T-helper 1 cell treated with Interleukin-12 subunit alpha and Interleukin-12 subunit beta and Interleukin-4 antibody, amounts not matched to agents 30 μg/mL and 1 μg/mL, for 36 hours (primary cell): ENCODE measurements around the gene GUCY1B1.
"Not testable (repeated sequence)": the region's sequence is repeated elsewhere in the genome, so short reads cannot be mapped to it uniquely, and the experiment has no call there.

ENCODE experiments used
- H3K27ac Mint-ChIP-seq: one replicate; pipeline ENCODE4 v1.8.0; 2021; ENCODE audit warnings: mild to moderate bottlenecking, mixed read lengths
- H3K27me3 Mint-ChIP-seq: one replicate; pipeline ENCODE4 v1.8.0; 2021; ENCODE audit warnings: low read depth, mixed read lengths
- H3K36me3 Mint-ChIP-seq: one replicate; pipeline ENCODE4 v1.8.0; 2021; ENCODE audit warnings: low read depth, mixed read lengths
- H3K4me1 Mint-ChIP-seq: one replicate; pipeline ENCODE4 v1.8.0; 2021; ENCODE audit warnings: low read depth, mixed read lengths
- H3K4me3 Mint-ChIP-seq: one replicate; pipeline ENCODE4 v1.8.0; 2021; ENCODE audit warnings: mild to moderate bottlenecking, moderate library complexity, mixed read lengths
- H3K9me3 Mint-ChIP-seq: one replicate; pipeline ENCODE4 v1.8.0; 2021; ENCODE audit warnings: mixed read lengths

GUCY1B1 gene

DNA sequence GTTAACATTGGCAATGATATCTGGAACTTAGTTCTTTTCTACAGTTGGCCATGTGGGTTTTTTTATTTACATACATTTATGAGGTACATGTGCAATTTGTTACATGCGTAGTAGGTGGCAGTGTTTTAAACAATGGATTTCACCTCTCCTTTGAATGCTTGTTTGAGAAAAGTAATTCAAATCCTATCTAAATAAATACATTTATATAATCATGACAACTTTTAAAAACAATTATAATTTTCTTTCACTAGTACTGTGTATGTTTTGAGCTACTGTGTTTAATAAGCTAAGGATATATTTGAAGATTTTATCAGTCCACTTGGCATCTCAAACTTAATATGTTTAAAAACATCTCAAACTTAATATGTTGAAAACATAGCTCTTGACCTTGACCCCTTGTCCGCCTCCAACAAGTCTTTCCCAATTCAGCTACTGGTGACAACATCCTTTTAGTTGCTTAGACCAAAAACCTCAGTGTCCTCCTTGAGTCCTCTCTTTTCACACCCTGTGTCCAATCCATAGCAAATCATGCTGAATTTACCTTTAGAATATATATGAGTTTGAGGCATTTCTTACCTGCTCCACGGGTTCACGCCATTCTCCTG is 14.5 kb downstream of the GUCY1B1 start:
- Mint-ChIP-seq H3K4me1 (no peaks in the 10 kb centered on the region), H3K9me3 (no peaks in the 10 kb centered on the region), H3K27ac (no peak overlapping the region), H3K4me3 (no peak overlapping the region), H3K36me3 (no peaks in the 10 kb centered on the region), H3K27me3 (peaks cover 4% of the 10 kb centered on the region)

DNA sequence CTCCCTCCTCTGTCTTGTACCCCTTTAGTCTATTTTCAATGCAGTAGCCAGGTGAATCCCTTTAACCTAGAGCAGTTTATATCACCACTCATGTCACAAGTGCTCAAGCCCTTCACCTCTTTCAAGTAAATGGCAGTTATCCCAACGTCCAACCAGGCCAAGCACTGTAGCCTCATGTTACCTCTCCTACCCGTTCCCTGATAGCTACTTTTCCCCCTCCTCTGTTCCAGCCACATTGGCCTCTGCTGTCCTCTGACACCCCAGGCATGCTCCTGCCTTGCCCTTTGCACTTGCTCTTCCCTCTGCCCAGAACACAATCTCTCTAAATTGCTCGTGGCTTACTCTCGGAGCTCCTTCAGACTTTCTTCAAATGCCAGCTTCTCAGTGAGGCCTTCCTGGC is 15.2 kb downstream of the GUCY1B1 start:
- no peaks in the 10 kb centered on the region for H3K9me3 Mint-ChIP-seq
- H3K27me3 Mint-ChIP-seq, result peaks cover under 1% of the 10 kb centered on the region
- no peaks in the 10 kb centered on the region for H3K4me1 Mint-ChIP-seq
- H3K4me3 Mint-ChIP-seq, result no peak overlapping the region
- H3K36me3 Mint-ChIP-seq, result no peaks in the 10 kb centered on the region
- no peak overlapping the region for H3K27ac Mint-ChIP-seq

DNA sequence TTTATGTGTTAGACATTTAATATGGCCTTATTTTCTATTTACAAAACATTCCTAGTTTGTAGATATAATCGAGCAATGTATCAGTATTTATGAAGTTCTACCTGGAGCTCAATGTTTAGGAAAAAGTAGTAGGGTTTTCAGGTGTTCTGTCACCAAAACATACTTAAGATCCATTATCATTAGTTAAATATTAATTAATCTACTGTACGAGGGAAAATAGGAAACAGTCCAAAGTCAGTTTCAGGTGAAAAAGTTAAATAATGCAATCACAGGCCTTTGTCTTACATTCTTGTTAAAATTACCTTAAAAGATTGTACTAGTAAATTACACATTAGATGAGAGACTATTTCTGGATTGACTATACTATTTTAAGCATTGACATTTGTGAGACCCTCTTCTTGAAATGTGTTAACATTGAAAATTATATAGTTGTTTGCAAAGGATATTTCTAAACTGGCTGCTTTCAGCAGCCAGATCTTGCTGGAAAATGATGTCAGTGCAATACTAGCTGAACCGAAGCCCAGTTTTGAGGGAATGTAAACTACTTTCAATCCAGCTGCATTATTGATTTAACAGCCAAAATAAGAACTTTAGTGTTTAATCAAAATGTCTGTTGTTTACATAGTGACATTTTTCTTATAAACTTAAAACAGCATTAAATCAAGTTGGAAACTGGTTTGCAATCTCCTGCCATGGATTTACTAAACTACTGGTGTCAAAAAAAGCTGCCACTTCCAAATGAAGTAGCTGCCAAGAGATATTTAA is 19.3 kb downstream of the GUCY1B1 start:
- no peaks in the 10 kb centered on the region for H3K36me3 Mint-ChIP-seq
- no peak overlapping the region for H3K4me3 Mint-ChIP-seq
- no peak overlapping the region for H3K27ac Mint-ChIP-seq
- H3K27me3 Mint-ChIP-seq, result peaks cover 4% of the 10 kb centered on the region
- H3K9me3 Mint-ChIP-seq, result no peaks in the 10 kb centered on the region
- H3K4me1 Mint-ChIP-seq, result no peaks in the 10 kb centered on the region

DNA sequence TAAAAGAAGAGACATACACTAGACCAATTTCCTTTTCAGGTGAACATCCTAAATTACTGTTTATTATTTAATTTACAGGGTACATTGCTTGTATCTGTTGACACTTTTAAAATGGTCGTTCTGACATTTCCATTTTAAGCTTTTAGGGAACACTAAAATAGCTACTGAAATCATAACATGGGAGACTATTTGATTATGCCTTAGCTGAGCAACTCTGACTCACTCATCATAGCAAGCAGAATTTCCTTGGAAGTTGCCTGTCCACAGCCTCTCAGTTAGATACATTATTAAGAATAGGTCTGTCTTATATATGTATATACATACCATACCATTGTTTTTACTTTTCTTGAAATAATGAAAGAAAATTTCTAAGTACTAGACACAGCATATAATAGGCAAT is 22.0 kb downstream of the GUCY1B1 start:
- H3K4me3 Mint-ChIP-seq, result no peak overlapping the region
- H3K9me3 Mint-ChIP-seq, result no peaks in the 10 kb centered on the region
- no peak overlapping the region for H3K27ac Mint-ChIP-seq
- no peaks in the 10 kb centered on the region for H3K36me3 Mint-ChIP-seq
- peaks cover 4% of the 10 kb centered on the region for H3K27me3 Mint-ChIP-seq
- no peaks in the 10 kb centered on the region for H3K4me1 Mint-ChIP-seq

DNA sequence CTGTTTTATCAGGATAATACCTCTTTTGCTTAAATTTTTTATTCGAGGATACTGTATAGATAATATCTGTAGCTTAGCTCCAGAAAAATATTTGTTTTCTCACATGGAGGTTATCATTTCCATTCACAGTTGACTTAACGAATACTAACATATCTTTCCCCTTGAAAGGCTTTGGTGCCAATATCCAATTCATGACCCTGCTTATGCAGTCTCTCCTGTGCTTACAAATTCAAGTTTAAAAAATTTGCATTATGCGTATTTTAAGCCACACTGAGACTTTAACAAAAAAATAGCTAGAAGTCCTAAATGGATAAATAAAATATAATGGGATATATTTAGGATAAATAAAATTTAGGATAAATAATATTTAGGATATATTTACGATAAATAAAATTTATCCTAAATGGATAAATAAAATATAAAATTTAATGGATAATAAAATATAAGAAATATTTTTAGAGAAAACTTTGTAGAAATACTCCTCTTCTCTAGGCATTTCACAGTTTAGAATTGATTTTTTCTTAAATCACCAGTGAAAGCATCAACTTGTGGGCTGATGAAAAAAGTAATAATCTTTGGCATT is 22.5 kb downstream of the GUCY1B1 start:
- Mint-ChIP-seq H3K4me1 (no peaks in the 10 kb centered on the region), H3K9me3 (no peaks in the 10 kb centered on the region), H3K4me3 (no peak overlapping the region), H3K27ac (no peak overlapping the region), H3K36me3 (no peaks in the 10 kb centered on the region), H3K27me3 (peaks cover 4% of the 10 kb centered on the region)

DNA sequence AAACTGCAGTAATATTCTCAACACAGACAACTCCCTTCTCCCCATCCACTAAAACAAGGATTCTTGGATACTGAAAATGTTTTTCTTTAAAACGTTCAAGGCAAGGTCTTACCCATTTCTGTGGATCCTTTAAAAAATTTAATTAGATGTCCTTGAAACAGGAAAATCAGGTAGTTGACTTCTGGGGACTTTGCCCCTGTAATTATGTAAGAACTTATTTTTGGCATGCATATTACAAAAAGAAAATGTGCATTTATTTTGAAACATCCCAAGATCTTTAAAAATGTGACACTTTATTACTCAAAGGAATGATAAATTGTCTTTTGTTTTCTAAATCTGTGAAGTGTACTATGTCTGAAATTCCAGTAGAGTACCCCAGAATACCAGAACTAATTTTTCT is 25.8 kb downstream of the GUCY1B1 start:
- no peaks in the 10 kb centered on the region for H3K36me3 Mint-ChIP-seq
- H3K4me1 Mint-ChIP-seq, result peaks cover 3% of the 10 kb centered on the region

DNA sequence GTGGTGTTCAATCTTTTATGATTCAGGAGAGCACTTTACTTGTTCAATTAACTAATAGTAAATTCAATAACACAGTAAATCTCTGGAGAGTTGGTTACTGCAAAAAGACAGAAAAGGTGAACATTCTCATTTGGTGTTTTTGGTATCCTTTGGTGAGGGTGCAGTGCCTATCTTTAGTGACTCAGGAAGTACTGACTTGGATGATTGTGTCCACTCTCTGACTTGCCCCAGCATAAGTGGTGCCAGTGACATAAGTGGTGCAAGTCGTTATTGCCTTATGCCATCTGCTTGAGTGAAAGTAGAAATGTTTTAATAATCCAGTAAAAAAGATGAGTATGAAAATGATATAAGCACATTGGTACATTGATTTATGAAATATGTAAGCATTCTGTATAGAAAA is 27.0 kb downstream of the GUCY1B1 start:
- Mint-ChIP-seq H3K9me3 (no peaks in the 10 kb centered on the region), H3K27ac (no peak overlapping the region), H3K36me3 (no peaks in the 10 kb centered on the region), H3K4me3 (no peak overlapping the region), H3K4me1 (peaks cover 3% of the 10 kb centered on the region), H3K27me3 (no peaks in the 10 kb centered on the region)

More for the DNA sequence above, 25.8 kb downstream of the GUCY1B1 start:
- H3K27ac Mint-ChIP-seq, result no peak overlapping the region
- H3K9me3 Mint-ChIP-seq, result no peaks in the 10 kb centered on the region
- H3K4me3 Mint-ChIP-seq, result no peak overlapping the region
- H3K27me3 Mint-ChIP-seq, result peaks cover 4% of the 10 kb centered on the region

DNA sequence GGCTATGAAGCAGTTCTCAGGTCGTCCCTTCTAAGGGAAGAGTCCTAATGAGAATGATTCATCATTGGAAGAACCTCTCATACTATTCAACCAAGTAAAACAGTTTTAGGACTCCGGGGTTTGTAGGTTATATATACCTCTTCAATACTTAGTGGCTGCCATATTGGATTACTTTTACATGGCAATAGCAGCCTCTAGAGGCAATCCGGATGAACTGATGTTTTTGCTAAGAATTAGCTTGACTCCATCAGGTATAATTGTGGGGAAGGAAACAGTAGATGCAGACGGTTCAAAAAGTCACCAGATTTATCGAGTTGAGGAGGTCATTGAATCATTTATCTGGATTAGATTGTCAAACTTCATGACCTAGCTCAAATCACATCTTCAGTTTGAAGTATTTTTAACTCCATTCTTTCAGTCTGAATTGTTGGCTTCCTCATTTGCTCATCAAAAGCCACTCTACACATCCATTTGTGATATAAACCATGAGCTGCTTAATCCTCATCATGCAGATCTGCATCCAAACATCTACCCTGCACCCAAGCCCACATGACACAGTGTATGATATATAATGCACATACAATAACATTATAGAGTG is 28.4 kb downstream of the GUCY1B1 start:
- Mint-ChIP-seq H3K36me3 (no peaks in the 10 kb centered on the region), H3K27ac (no peak overlapping the region), H3K4me3 (no peak overlapping the region), H3K27me3 (no peaks in the 10 kb centered on the region), H3K4me1 (peaks cover 3% of the 10 kb centered on the region), H3K9me3 (no peaks in the 10 kb centered on the region)

DNA sequence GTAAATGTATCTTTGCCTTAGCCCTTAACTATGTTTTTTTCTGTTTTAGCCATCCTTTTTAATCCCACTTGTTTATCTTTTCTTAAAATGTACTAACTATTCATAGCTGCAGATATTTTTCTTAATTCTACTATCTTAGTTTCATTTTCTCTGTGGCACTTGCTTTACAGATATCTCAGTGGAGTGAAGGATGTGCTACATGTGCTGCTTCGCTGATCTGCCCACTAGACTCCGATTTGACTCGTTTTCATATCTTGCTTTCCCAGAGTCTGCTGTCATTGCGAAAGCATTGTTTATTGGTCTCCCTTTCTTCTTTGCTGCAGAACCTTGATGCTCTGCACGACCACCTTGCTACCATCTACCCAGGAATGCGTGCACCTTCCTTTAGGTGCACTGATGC is 30.6 kb downstream of the GUCY1B1 start:
- Mint-ChIP-seq H3K4me1 (peaks cover 3% of the 10 kb centered on the region), H3K27me3 (no peaks in the 10 kb centered on the region), H3K9me3 (no peaks in the 10 kb centered on the region), H3K4me3 (peak overlapping the region; percentile 18), H3K27ac (no peak overlapping the region), H3K36me3 (no peaks in the 10 kb centered on the region)

DNA sequence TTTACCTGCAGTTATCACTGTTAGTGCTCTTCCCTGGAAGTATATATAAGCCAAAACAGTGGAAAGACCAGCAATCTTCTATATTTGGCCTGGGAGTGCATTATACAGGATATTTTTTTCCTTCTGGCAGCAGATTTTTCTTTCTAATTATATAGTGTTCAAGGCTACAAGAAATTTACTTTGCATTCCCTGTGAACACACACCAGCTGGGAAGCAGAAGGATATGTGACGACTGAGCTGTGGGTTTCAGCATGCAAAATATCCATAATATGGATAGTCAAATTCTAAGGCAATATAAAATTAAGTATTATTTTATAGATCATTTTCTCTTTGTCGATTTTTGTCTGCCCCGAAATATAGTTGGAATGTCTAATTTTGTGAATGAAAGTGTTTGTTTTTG is 31.2 kb downstream of the GUCY1B1 start:
- no peaks in the 10 kb centered on the region for H3K9me3 Mint-ChIP-seq
- no peaks in the 10 kb centered on the region for H3K36me3 Mint-ChIP-seq
- no peak overlapping the region for H3K27ac Mint-ChIP-seq
- H3K27me3 Mint-ChIP-seq, result no peaks in the 10 kb centered on the region
- no peak overlapping the region for H3K4me3 Mint-ChIP-seq
- H3K4me1 Mint-ChIP-seq, result peaks cover 3% of the 10 kb centered on the region

DNA sequence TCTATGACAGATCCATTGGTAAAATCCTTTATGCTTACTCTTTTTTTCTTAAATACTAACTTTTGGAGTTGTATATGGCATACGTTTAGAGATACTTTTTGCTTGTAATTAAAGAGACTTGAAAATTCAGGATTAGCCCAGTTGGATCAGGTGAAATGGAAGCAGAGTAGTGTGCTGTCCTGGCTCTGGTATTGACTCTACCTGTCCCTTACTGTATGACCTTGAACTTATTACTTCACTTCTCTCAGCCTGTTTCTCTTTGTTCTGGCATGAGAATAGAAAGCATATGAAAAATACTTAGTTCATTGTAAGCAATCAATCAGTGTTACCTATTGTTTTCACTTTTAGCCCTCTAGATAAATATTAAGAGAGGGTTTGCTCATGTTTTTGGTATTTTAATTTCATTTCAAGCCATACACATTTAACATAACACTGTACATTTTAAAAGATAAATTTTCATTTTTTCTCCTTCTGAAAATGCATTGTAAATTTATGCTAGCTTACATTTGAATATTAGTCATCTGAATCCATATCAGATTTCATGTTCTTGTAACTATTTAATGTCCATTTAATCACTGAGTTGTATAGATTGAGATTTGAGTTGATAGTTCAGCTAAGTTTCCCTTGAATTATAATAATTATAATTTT is 35.9 kb downstream of the GUCY1B1 start:
- H3K9me3 Mint-ChIP-seq, result no peaks in the 10 kb centered on the region
- no peaks in the 10 kb centered on the region for H3K4me1 Mint-ChIP-seq
- H3K4me3 Mint-ChIP-seq, result no peak overlapping the region
- H3K27ac Mint-ChIP-seq, result no peak overlapping the region
- H3K36me3 Mint-ChIP-seq, result no peaks in the 10 kb centered on the region
- peaks cover 3% of the 10 kb centered on the region for H3K27me3 Mint-ChIP-seq

DNA sequence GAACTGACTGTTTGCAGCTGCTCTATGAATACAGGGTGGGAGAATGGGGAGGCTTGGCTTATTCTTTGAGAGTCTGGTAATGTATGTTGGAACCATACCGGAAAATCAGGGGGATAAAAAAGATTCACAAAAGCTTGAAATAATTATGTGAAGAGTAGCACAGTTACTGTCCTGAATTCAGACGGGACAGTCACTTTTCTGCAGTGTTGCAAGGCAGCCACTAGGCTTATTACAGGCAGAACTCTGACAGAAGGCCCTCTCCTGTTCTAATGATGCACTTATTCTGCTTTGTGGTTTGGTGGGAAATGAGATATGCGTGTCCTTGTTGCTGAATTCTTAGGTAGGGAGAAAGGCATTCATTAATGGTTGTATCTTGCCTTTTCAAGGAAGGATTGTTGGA is 37.2 kb downstream of the GUCY1B1 start:
- Mint-ChIP-seq H3K27ac (no peak overlapping the region), H3K9me3 (no peaks in the 10 kb centered on the region), H3K4me3 (no peak overlapping the region), H3K4me1 (no peaks in the 10 kb centered on the region), H3K27me3 (peaks cover 3% of the 10 kb centered on the region), H3K36me3 (no peaks in the 10 kb centered on the region)

DNA sequence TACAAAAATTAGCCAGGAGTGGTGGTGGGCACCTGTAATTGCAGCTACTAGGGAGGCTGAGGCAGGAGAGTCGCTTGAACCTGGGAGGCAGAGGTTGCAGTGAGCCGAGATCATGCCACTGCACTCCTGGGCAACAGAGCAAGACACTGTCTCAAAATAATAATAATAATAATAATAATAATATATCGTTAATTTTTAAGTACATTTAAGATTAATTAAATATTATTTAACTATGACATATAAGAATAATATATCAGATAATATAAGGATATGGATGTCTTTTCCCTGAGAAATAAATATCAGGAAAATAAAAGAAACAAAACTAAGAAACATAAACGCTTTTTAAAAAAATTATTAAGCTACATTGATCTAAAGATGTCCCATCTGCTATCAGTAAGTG is 38.8 kb downstream of the GUCY1B1 start:
- H3K27ac Mint-ChIP-seq, result not testable (repeated sequence)

DNA sequence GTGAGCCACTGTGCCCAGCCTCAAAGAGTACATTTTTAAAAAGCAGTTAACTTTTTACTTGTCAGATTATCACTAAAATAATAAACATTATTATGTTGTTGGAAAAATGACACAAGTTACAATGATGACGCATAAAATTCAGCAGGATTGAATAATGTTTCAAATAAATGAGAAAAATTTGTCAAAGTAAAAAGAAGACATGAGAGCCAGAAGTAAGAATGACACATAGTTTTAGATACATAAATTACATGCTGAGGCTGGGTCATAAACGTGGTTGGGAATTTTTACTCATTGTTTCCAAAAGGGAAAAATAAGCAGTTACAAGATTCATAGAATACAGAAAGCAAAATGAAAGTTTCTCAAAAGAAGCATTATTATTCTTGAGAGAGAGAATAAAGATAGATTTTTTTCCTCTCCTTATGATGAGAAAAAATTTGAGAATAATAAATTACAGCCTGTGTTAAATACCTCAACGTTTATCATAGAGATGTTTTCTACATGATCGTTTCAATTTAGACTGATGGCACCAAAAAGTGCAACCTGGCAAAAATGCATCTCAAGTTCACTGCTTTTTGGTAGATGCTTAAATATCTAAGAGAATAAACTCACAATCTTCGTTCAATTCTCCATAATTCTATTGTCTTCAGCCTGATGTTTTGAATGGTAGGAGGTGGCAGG is 40.4 kb downstream of the GUCY1B1 start:
- H3K27ac Mint-ChIP-seq, result no peak overlapping the region
- H3K4me3 Mint-ChIP-seq, result no peak overlapping the region
- peaks cover 3% of the 10 kb centered on the region for H3K27me3 Mint-ChIP-seq
- no peaks in the 10 kb centered on the region for H3K36me3 Mint-ChIP-seq
- no peaks in the 10 kb centered on the region for H3K9me3 Mint-ChIP-seq
- no peaks in the 10 kb centered on the region for H3K4me1 Mint-ChIP-seq

More for the DNA sequence above, 38.8 kb downstream of the GUCY1B1 start:
- not testable (repeated sequence) for H3K9me3 Mint-ChIP-seq, H3K4me3 Mint-ChIP-seq, H3K4me1 Mint-ChIP-seq, H3K27me3 Mint-ChIP-seq, H3K36me3 Mint-ChIP-seq
